GM11168 (cell line): Measurements from ENCODE around the gene NPHP1.
"Not testable (repeated sequence)": the region's sequence is repeated elsewhere in the genome, so short reads cannot be mapped to it uniquely, and the experiment has no call there.

Experiments
- in situ Hi-C: fragments of 300-500 bp; cut with MboI; formaldehyde crosslinking; loops from one replicate; pipeline ENCODE4 v1.12.0; 2022; ENCODE audit warnings: low sequenced_read_pairs; ENCODE audit not compliant: unreplicated experiment

NPHP1 gene

DNA sequence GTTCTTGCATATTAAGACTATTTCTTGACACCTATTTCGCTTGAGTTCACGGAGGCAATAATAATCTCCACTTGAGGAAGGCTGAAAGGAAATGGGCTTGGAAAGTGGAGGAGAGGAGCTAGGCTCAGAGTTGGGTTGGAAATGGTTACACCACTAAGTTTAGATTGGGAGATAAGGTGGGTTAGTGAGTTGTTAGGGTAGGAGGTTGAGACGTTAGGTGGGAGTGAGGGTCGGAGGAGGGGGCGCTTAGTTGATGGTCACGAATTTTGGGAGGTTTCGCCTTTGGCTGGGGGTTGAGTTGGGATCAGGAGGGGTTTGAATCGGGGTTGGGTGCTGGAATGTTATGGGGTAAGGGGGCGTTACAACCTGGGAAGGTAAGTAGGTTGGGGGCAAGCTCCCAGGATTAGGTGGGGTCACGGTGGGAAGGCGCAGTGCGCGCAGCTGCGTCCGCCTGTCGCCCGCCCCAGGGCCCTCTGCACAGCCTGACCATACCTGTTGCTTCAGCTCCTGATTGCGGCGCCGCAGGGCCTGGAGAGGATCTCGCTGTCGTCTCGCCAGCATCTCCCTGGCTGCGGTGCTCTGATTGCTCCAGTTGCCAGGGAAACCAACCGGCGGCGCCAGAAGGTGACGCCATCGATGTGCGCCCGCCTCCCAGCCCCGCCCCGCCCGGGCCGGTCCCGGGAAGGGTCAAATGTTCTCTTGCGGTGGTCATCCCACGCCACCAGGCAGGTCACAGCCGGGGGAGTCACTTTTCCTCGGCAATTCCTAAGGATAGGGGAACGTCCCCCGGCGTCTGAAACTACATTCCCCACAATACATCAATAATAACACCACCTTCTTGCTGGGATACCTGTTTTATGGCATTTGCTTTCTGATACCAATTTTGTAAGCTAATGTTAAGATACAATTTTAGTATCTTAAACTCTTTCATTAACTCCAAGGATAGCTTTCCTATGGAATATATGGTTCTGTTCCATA, at the start of gene NPHP1:
Gene NPHP1, minus strand, starts transcription at position 606 of the 978 bp plus-strand sequence. Its CDS starts 45 bp downstream, at position 561.
- in situ Hi-C loops = loop anchor here (25.0 kb wide), 1 partner anchor 208 kb away; no protein-coding TSS in a partner anchor

GRCh38 chr2:110248081-110248795, 43.4 kb upstream of the NPHP1 start:
- in situ Hi-C loops = not testable (repeated sequence)

- in situ Hi-C loops = not testable (repeated sequence)
Measured at GRCh38 chr2:110245488-110246435, 40.9 kb upstream of the NPHP1 start.

- in situ Hi-C loops = not testable (repeated sequence)
Measured at GRCh38 chr2:110243283-110243682, 38.5 kb upstream of the NPHP1 start.

DNA sequence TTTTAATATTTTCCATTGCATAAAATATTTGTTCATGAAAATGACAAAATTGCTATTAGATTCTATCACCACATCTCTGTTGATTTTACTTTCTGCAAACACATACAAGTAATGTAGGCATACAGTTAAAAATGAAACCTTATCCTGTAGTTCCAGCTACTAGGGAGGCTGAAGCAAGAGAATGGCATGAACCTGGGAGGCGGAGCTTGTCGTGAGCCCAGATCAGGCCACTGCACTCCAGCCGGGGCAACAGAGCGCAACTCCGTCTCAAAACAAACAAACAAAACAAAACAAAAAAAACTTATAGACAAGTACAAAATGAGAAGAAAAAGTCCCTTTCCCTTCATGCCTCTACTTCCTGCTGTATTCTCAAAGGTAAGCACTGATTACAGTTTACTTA, 29.7 kb upstream of the NPHP1 start:
- in situ Hi-C loops = not testable (repeated sequence)

DNA sequence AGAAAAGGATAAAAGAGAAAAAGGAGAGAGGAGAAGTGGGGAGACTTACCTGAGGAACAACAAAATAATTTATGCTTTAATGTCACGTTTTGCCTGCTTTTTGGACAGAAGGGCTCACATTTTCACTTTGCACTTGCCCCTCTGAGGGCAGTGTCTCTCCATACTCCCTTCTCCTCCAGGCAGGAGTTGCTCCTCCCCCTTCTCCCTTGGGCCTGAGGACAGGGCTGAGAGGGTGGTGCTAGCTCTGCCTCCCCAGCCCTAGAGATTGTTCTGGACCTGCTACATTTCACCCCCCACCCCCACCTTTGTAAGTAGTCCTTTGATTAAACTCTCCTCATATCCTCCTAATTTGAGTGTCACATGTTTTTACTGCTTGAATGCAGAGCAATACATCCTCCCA, 25.1 kb upstream of the NPHP1 start:
- in situ Hi-C loops = not testable (repeated sequence)

- in situ Hi-C loops = loop anchor here (25.0 kb wide), 1 partner anchor 190 kb away; no protein-coding TSS in a partner anchor
Measured at GRCh38 chr2:110222626-110223025, 17.8 kb upstream of the NPHP1 start.

DNA sequence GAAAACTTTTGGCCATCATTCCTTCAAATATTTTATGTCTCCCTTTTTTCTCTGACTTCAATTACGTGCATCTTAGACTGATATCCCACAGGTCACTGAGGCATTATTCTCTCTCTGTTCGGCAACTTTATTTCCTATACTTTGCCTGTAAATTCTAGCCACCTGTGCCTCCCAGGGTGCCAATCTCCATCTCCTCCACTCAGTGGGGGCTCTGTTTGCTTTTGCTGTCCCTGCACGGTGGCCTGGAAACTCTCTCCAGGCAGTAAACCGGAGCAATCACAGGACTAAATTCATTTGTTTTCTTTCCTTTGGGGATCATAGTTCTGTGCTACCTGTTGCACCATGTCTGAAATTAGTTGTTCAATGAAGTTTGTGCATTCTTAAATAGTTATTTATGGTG, 17.1 kb upstream of the NPHP1 start:
- in situ Hi-C loops = loop anchor here (25.0 kb wide), 1 partner anchor 190 kb away; no protein-coding TSS in a partner anchor

DNA sequence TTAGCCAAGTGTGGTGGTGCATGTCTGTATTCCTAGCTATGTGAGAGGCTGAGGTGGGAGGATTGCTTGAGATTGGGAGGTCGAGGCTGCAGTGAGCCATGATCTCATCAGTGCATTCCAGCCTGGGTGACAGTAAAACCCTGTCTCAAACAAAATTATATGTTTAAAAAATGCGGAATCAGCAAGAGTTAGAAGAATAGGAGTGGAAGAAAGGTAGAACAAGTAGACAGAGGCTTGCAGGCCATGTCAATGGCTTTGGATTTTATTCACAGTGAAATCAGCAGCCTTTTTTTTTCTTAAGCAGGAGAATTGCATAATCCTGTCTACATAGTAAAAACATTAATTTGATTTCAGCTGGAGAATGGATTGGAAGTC, 15.4 kb upstream of the NPHP1 start:
- in situ Hi-C loops = loop anchor here (25.0 kb wide), 1 partner anchor 192 kb away; no protein-coding TSS in a partner anchor

- in situ Hi-C loops = loop anchor here (25.0 kb wide), 1 partner anchor 193 kb away; no protein-coding TSS in a partner anchor
Measured at GRCh38 chr2:110219496-110220189, 14.8 kb upstream of the NPHP1 start.

DNA sequence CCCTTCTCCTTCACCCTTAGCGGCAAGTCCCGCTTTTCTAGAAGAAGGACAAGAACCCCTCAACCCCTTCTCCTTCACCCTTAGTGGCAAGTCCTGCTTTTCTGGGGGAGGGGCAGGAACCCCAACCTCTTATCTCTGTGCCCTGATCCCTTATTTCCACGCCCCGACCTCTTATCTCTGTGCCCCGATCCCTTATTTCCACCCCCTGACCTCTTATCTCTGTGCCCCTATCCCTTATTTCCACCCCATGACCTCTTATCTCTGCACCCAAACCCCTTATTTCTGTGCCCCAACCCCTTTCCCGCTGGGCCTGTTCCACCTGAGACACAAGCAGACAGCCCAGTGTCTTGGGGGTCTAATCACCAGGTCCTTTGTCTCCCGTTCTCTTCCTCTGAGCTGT, 14.1 kb upstream of the NPHP1 start:
- in situ Hi-C loops = loop anchor here (25.0 kb wide), 1 partner anchor 193 kb away; no protein-coding TSS in a partner anchor

DNA sequence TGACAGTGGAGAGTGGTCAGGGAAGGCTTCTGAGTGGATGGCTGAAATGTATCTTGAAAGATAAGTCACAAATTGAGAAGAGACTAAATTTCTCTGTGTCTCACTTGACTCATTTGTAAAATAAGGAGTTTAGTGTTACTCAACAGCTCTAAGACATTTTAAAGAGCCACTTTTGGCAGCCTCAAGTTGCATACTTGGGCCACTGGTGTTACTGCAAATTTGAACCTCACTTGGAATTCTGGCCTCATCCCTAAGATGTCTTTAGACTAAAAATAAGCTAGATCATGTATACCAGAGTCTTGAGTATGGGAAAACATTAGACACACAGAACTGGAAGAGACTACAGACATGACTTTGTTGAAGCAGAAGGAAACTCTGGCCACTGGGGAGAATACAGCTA, 12.0 kb upstream of the NPHP1 start:
- in situ Hi-C loops = loop anchor here (25.0 kb wide), 1 partner anchor 195 kb away; no protein-coding TSS in a partner anchor

DNA sequence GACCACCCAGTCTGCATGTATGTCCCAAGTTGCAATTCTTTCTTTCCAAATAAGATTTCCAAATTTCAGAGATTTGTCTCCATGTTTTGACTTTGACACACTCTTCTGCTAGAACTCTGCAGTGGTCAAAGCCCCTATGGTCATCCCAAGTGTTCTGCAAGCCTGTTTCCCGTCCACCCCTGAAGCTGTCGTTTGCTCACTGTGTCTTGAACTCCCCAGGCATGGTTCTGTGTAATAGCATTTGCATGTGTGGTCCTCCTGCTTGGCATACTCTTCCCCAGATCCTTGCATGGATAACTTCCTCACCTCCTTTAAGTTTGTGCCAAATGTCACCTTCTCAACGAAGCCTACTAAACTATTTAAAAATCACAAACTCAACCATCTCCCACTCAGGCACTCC, 11.4 kb upstream of the NPHP1 start:
- in situ Hi-C loops = loop anchor here (25.0 kb wide), 1 partner anchor 196 kb away; no protein-coding TSS in a partner anchor

DNA sequence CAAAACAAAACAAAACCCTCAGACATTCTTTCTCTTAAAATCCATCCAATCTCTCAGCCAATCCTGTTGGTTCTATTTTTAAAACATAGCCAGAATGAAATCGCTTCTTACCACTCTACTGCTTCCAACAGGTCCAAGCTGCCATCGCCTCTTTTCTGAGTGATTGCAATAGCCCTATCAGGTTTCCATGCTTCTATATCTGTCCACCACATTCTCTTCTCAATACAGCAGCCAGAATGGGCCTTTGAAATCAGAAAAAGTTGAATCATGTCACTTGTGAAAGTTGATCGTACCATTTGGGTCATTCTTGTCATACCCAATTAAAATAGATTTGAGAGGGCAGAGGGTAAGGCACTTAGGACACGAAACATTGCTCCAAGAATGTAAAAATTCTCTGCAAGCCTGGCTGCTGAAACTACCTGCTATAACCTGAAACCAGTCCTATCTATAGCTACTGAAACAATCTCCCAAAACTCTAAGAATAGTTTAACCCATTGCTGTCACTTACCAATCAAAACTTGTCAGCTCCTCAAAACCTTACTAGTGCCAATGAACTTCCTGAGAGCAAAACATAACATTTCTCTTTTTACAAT, 10.8 kb upstream of the NPHP1 start:
- in situ Hi-C loops = loop anchor here (25.0 kb wide), 1 partner anchor 197 kb away; no protein-coding TSS in a partner anchor

DNA sequence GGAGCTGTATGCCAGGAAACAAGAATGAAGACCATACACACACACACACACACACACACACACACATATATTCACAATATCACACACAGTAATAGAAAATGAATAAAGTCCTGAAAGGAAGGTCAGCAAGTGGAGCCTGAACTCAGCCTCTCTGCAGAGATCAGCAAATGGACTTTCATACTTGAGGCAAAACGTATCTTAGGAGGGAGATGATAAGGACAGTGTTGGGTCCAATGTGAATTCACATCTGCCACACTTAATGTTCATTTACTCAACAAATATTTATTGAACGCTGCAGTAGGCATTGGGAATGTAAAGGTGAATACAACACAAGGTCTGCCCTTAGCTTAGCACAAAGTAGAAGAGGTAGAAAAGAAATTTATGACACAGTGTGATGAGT, 10.3 kb upstream of the NPHP1 start:
- in situ Hi-C loops = loop anchor here (25.0 kb wide), 1 partner anchor 197 kb away; no protein-coding TSS in a partner anchor

DNA sequence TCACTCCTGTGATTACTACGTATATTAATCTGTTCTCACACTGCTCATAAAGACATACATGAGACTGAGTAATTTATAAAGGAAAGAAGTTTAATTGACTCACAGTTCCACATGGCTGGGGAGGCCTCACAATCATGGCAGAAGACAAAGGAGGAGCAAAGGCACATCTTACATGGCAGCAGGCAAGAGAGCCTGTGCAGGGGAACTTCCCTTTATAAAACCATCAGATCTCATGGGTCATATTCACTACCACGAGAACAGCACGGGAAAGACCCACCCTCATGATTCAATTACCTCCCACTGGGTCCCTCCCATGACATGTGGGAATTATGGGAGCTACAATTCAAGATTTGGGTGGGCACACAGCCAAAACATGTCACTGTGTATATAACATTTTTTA, 8.7 kb upstream of the NPHP1 start:
- in situ Hi-C loops = loop anchor here (25.0 kb wide), 1 partner anchor 199 kb away; no protein-coding TSS in a partner anchor

DNA sequence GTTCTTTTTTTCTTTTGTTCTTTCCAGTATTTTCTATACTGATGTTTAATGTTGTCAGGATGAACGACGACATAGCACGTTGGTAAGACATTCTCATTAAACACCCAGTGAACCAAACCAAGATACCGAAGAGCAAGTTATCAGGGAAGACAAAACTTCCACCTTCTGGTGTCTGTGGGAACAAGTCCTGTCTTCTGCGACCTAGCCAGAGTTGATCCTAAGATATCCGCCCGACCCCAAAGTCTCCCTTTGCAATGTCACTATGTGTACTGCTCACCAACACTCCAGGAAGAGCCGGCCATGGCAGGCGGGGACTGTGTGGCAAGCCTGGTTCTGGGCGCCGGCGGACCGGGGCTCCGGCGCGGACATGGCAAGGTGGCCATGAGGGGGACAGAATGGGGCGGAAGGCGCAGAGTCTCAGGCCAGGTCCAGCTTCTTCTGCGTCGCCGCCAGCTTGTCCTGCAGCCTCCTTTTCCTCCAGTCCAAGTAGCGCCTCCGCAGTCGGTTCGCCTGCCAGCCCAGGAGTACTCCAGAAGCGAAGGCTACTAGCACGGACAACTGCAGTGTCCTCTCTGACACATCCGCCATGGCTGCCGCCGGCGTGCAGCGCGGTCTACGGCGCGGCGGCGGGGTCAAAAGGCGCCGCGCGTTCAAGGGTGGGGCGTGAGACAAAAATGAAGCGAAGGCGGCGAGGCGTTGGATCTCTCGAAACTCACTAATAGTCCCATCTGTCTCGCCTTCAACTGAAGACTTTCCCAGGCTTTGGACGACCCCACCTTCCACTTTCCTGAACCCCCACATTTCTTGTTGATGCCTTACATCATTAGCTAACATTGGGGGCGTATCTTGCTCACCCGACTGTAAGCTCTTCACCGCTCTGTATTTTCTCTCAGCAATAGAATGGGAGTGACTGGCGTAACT, 7.4 kb upstream of the NPHP1 start, which contains the start of gene MTLN:
Gene MTLN, minus strand, starts transcription at position 610 of the 921 bp plus-strand sequence. Its CDS starts 22 bp downstream, at position 588.
- in situ Hi-C loops = loop anchor here (25.0 kb wide), 1 partner anchor 200 kb away; no protein-coding TSS in a partner anchor
